Measurements from ENCODE around the gene SPATA19.

DNA sequence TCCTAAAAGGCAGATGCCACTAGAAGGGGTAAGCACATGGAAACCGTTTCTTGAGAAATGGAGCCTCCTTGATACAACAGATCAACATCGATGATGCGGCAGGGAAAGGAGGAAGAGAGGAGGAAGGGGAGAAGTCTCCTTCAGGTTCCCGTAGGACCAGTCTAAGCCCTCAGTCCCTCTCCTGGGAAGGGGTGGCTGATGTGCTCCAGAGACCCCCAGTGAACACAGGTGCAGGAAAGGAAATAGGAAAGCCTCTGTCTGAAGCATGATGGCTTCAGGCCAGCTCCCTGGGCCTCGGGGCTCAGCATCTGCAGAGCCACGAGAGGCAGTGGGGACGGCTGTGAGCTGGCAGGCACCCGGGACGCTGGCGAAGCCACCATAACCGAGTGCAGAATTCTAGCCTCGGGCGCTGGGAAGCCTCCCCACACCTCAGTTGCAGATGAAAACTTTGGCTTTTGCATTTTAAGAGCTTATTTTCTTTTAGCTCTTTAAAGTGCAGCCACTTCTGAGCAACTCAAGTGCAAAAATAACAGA, 1.8 kb downstream of the SPATA19 start:
- TF ChIP-seq CTCF (conservative IDR thresholded peaks at IDR 0.05): no peak
- TF ChIP-seq ZFX (IDR thresholded peaks at IDR 0.05): no peak

Data from C4-2B (cell line).